NB4 (cell line): ENCODE data around the gene PHLDA2.
"Not testable (repeated sequence)": the region's sequence is repeated elsewhere in the genome, so short reads cannot be mapped to it uniquely, and the experiment has no call there.

Experiments used
- CTCF ChIP-seq: IDR thresholded peaks from one replicate; pipeline ENCODE4 v1.5.1; 2012; ENCODE audit warnings: low read depth, low read length
- MAX ChIP-seq: IDR thresholded peaks from 2 replicates; pipeline ENCODE4 v1.6.1; 2011; ENCODE audit warnings: low read depth, low read length
- MYC ChIP-seq: IDR thresholded peaks from 2 replicates; pipeline ENCODE4 v1.6.1; 2011; ENCODE audit warnings: low read depth, low read length
- POLR2A ChIP-seq: IDR thresholded peaks from 2 replicates; pipeline ENCODE4 v1.6.1; 2011; ENCODE audit warnings: mild to moderate bottlenecking; ENCODE audit not compliant: insufficient read length; ENCODE audit errors: extremely low read depth

- TF ChIP-seq CTCF, MAX, POLR2A, MYC: not testable (repeated sequence)
Observed at GRCh38 chr11:2938458-2939418, 9.5 kb upstream of the PHLDA2 start.
